HG03457 (cell line): ENCODE results near the gene MDM2.
"Not testable (repeated sequence)": the region's sequence is repeated elsewhere in the genome, so short reads cannot be mapped to it uniquely, and the experiment has no call there.

Source experiments
- ATAC-seq: cut with Tn5 transposase; IDR thresholded peaks from one replicate; pipeline ENCODE4 v1.9.1; 2021; ENCODE audit warnings: moderate number of reproducible peaks; ENCODE audit not compliant: unreplicated experiment

Gene MDM2

GRCh38 chr12:68804657-68805591, 3.1 kb upstream of the MDM2 start:
- no peak for ATAC-seq

GRCh38 chr12:68805592-68806120, 2.3 kb upstream of the MDM2 start:
- ATAC-seq = no peak

GRCh38 chr12:68806488-68807237, 1.3 kb upstream of the MDM2 start:
- ATAC-seq = no peak

GRCh38 chr12:68807274-68807575, 752 bp upstream of the MDM2 start:
- not testable (repeated sequence) for ATAC-seq

- peak; percentile 56 for ATAC-seq
Measured at GRCh38 chr12:68808388-68809189, 612 bp downstream of the MDM2 start.

- ATAC-seq = no peak
Measured at GRCh38 chr12:68809190-68810026, 1.4 kb downstream of the MDM2 start.

GRCh38 chr12:68810027-68810389, 2.0 kb downstream of the MDM2 start:
- not testable (repeated sequence) for ATAC-seq

GRCh38 chr12:68811573-68811972, 3.6 kb downstream of the MDM2 start:
- not testable (repeated sequence) for ATAC-seq

GRCh38 chr12:68812553-68813241, 4.7 kb downstream of the MDM2 start:
- no peak for ATAC-seq

GRCh38 chr12:68813242-68813593, 5.2 kb downstream of the MDM2 start:
- ATAC-seq = no peak

- ATAC-seq = no peak
Measured at GRCh38 chr12:68814490-68815231, 6.7 kb downstream of the MDM2 start.

- ATAC-seq = no peak
Measured at GRCh38 chr12:68815232-68815927, 7.4 kb downstream of the MDM2 start.

- no peak for ATAC-seq
Measured at GRCh38 chr12:68815928-68816800, 8.2 kb downstream of the MDM2 start.

GRCh38 chr12:68819481-68819880, 11.5 kb downstream of the MDM2 start:
- not testable (repeated sequence) for ATAC-seq

GRCh38 chr12:68821357-68822188, 13.6 kb downstream of the MDM2 start:
- ATAC-seq = no peak

- no peak for ATAC-seq
Measured at GRCh38 chr12:68823696-68824095, 15.7 kb downstream of the MDM2 start.

- no peak for ATAC-seq
Measured at GRCh38 chr12:68824131-68824530, 16.2 kb downstream of the MDM2 start.
